Loucy (cell line): ENCODE data around the gene FBXO4.

Experiments
- H2AFZ ChIP-seq: fragments of 200-600 bp; sonication (generic); 2 replicates; pipeline ENCODE4 v1.6.0; 2016; ENCODE audit warnings: antibody characterized with exemption, mild to moderate bottlenecking, low read length, moderate library complexity
- H3F3A ChIP-seq: fragments of 200-600 bp; 2 replicates; pipeline ENCODE4 v1.6.0; 2016; ENCODE audit warnings: antibody characterized with exemption, low read depth, mild to moderate bottlenecking
- H3K27me3 ChIP-seq: fragments of 200-600 bp; sonication (generic); 2 replicates; pipeline ENCODE4 v1.6.1; 2014; ENCODE audit warnings: low read length, mild to moderate bottlenecking; ENCODE audit not compliant: insufficient read depth, poor library complexity, severe bottlenecking
- H3K36me3 ChIP-seq: fragments of 200-600 bp; sonication (generic); 2 replicates; pipeline ENCODE4 v1.6.1; 2016; ENCODE audit warnings: low read length; ENCODE audit not compliant: insufficient read depth
- H3K4me1 ChIP-seq: fragments of 200-600 bp; sonication (generic); 2 replicates; pipeline ENCODE4 v1.5.1; 2014; ENCODE audit warnings: low read length, mild to moderate bottlenecking; ENCODE audit not compliant: insufficient read depth, poor library complexity, severe bottlenecking
- H3K4me2 ChIP-seq: fragments of 200-600 bp; sonication (generic); 2 replicates; pipeline ENCODE4 v1.6.0; 2014; ENCODE audit warnings: antibody characterized with exemption, low read length, low read depth, mild to moderate bottlenecking; ENCODE audit not compliant: poor library complexity, severe bottlenecking
- H3K4me3 ChIP-seq: fragments of 200-600 bp; sonication (generic); 2 replicates; pipeline ENCODE4 v1.5.1; 2014; ENCODE audit warnings: low read length, mild to moderate bottlenecking, mixed read lengths; ENCODE audit not compliant: poor library complexity, severe bottlenecking
- H3K79me2 ChIP-seq: fragments of 200-600 bp; sonication (generic); 2 replicates; pipeline ENCODE4 v1.6.1; 2014; ENCODE audit warnings: low read length; ENCODE audit not compliant: insufficient read depth
- H3K9ac ChIP-seq: fragments of 200-600 bp; sonication (generic); 2 replicates; pipeline ENCODE4 v1.6.0; 2014; ENCODE audit warnings: mild to moderate bottlenecking, low read depth, low read length, moderate library complexity; ENCODE audit not compliant: poor library complexity, severe bottlenecking
- H3K9me2 ChIP-seq: fragments of 200-600 bp; sonication (generic); replicated peaks from 2 replicates; pipeline ENCODE4 v1.6.1; 2016; ENCODE audit warnings: low read depth, low read length, mixed read lengths
- H3K9me3 ChIP-seq: fragments of 200-600 bp; sonication (generic); 2 replicates; pipeline ENCODE4 v1.6.1; 2014; ENCODE audit warnings: mild to moderate bottlenecking, antibody characterized with exemption, low read length, low read depth; ENCODE audit not compliant: insufficient read depth
- H4K20me1 ChIP-seq: fragments of 200-600 bp; sonication (generic); 2 replicates; pipeline ENCODE4 v1.6.0; 2014; ENCODE audit warnings: antibody characterized with exemption, low read length, mild to moderate bottlenecking; ENCODE audit not compliant: insufficient read depth, poor library complexity, severe bottlenecking
- CTCF ChIP-seq: fragments of 200-600 bp; sonication (generic); conservative IDR thresholded peaks from 2 replicates; pipeline ENCODE4 v1.5.1; 2014; ENCODE audit warnings: mild to moderate bottlenecking, antibody characterized with exemption, low read length
- EZH2phosphoT487 ChIP-seq: fragments of 200-600 bp; IDR thresholded peaks from 2 replicates; pipeline ENCODE4 v1.6.1; 2018; ENCODE audit warnings: antibody characterized with exemption, mild to moderate bottlenecking, moderate library complexity, borderline replicate concordance

FBXO4 gene

DNA sequence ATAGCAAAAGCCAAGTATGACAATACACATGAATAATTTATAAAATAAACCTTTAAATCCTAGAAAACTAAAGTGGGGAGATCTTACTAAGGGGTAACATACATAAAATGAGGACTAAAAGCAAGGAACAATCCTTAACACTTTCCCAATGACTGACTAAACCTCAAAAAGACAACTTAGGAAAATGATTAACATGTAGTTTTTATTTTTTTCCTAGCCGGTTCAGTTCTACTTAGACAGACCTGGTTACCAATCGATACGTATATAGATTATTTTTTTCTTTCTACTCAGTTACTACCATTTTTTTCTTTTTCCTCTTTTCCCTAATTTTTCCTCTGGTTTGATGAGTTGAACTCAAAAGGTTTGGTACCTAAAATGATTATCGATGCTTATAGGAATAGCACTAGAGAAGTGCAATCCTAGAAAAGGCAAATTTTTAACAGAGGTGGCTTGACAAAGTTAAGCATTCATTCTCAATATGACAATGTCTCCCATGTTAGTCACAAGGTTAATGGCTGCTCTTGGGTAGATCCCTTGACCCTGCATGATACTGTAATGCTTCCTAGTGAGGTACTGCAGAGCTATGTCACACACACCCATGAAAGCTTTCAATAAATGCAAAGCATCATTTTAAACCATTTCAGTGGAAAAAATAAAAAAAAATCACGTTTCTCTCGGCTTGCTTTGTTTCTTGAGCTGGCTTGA lies 41.5 kb downstream of the FBXO4 start:
- TF ChIP-seq EZH2phosphoT487 (no peak), CTCF (no peak)
- no peaks in the 10 kb centered on the region for H3K27me3 ChIP-seq
- H3K9me2 ChIP-seq: no peaks in the 10 kb centered on the region; the same call in 1 of the 2 replicates

DNA sequence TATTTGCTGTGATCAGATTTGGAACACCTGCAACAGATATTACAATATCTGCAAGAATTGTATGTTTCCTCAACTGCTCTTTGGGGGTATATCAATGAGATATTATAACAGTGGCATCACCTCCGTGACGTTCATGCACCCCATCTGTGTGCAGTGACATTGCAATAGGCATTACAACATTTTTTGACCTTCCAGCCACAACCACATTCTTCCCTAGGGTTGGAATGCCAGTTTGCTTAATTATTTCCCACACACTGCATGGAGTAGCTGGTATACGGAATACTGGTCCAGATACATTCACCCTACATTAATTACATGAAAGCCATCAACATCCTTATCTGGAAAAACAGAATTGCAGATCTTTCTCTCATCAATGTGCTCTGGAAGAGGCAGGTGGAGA lies 42.3 kb downstream of the FBXO4 start:
- Histone ChIP-seq H3K9me2 (no peaks in the 10 kb centered on the region), H3F3A (no peaks in the 10 kb centered on the region), H3K9me3 (no peaks in the 10 kb centered on the region), H3K9ac (no peak overlapping the region), H3K4me3 (no peak overlapping the region), H3K36me3 (no peaks in the 10 kb centered on the region), H3K27me3 (no peaks in the 10 kb centered on the region), H3K4me1 (no peaks in the 10 kb centered on the region), H2AFZ (no peak overlapping the region), H4K20me1 (no peaks in the 10 kb centered on the region), H3K79me2 (no peaks in the 10 kb centered on the region), H3K4me2 (no peak overlapping the region)
- TF ChIP-seq CTCF (no peak), EZH2phosphoT487 (no peak)

More for the DNA sequence above, 41.5 kb downstream of the FBXO4 start:
- Histone ChIP-seq H3F3A (no peaks in the 10 kb centered on the region), H3K9me3 (no peaks in the 10 kb centered on the region), H2AFZ (no peak overlapping the region), H3K9ac (no peak overlapping the region), H3K4me2 (no peak overlapping the region), H3K4me1 (no peaks in the 10 kb centered on the region), H3K79me2 (no peaks in the 10 kb centered on the region), H3K4me3 (no peak overlapping the region), H3K36me3 (no peaks in the 10 kb centered on the region), H4K20me1 (no peaks in the 10 kb centered on the region)

DNA sequence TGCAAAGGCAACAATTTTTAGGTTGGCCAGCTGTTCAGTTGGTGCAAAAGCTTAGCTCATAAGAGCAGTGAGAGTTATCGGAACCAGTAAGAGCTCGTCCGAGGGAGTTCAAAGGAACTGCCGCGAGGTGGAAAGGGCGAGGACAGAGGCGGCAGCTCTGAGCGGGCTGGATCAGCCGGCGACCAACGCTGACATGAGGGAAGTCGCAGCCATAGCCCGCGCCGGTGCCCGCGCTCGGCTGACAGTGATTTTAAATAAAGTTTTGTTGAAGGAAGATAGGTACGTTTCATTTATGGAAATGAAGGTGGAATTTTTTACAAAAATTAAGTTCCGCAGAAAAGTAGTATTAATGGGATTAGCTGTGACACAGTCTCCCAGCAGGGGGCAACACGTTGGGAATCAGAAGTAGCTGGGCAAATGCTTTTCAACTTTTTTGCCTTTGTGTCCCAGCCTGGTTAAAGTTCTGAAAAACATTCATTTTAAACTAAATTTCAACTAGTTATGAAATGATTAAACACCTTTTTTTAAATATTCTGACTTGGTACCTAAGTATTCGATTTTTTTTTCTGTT lies 43.2 kb downstream of the FBXO4 start:
- TF ChIP-seq EZH2phosphoT487: no peak
- peak; percentile 21; the same call in 1 of the 2 replicates for TF ChIP-seq CTCF
- Histone ChIP-seq H3K79me2 (no peaks in the 10 kb centered on the region), H3K9me2 (no peaks in the 10 kb centered on the region), H3K36me3 (no peaks in the 10 kb centered on the region), H4K20me1 (no peaks in the 10 kb centered on the region), H3K9me3 (no peaks in the 10 kb centered on the region), H3K9ac (no peak overlapping the region), H3K27me3 (no peaks in the 10 kb centered on the region), H2AFZ (no peak overlapping the region), H3K4me2 (no peak overlapping the region), H3F3A (no peaks in the 10 kb centered on the region), H3K4me3 (no peak overlapping the region), H3K4me1 (no peaks in the 10 kb centered on the region)
